ENCODE measurements around the gene NISCH.

The NISCH gene

GRCh38 chr3:52434491-52435115 is 20.8 kb upstream of the NISCH start:
- no peak overlapping the region for H3K27ac ChIP-seq (ENCODE audit: low read depth, low read length)
- no peaks in the 10 kb centered on the region for H3K4me1 ChIP-seq (ENCODE audit: control insufficient read depth in 1 of 2, insufficient read depth in 2 of 2, low read length in 2 of 2)
- H3K36me3 ChIP-seq (ENCODE audit: control insufficient read depth in 1 of 2, insufficient read depth in 2 of 2, low read length in 2 of 2) = no peaks in the 10 kb centered on the region
- H3K27me3 ChIP-seq (ENCODE audit: control insufficient read depth in 1 of 2, insufficient read depth in 2 of 2, low read length in 2 of 2) = no peaks in the 10 kb centered on the region
- no peak overlapping the region for H3K4me3 ChIP-seq (ENCODE audit: low read depth in 1 of 2, low read length in 2 of 2)
- H3K9ac ChIP-seq (ENCODE audit: low read depth in 1 of 2, low read length in 2 of 2) = no peak overlapping the region
- H3K9me3 ChIP-seq (ENCODE audit: control insufficient read depth in 1 of 2, low read length in 2 of 2) = no peaks in the 10 kb centered on the region

DNA sequence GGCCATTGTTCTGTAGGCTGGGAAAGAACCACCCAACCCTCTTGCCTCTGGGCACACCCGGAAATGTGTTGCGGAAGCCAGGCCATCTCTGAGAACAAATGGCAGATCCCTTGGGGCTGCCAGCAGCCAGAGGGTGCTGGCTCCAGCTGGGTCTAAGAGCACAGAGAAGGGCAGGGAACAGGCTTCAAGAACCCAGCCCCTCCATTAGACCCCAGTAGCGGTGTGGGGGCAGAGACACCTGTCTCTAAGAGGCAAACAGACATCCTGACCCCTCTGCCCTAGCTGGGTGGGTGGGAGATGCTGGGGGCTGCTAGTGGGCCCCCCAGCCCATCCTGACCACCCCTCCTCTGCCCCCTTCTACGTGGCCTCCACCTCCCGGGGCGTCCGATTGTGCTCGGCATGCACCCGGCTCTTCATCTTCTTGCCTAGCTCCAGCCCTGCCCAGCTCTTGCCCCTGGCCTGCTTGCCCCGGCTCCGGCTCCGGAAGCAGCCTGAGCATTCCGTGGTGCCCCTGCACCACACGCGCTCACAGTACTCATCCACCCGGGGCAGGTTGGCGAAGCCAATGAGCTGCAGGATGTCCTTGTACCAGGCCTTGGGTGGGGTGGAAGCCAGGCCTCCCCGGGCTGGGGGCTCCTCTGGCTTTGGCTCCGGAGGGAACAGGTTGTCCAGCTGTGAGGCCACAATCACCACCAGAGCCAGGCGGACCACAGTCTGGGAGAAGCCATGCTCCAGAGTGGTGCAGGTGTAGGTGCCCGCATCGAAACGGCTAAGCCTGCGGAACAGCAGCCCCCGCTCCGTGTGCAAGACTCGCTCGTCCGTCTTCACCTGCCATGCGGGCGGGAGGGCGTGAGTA is 19.9 kb upstream of the NISCH start:
- H3K9me3 ChIP-seq (ENCODE audit: control insufficient read depth in 1 of 2, low read length in 2 of 2) = no peaks in the 10 kb centered on the region
- H3K36me3 ChIP-seq (ENCODE audit: control insufficient read depth in 1 of 2, insufficient read depth in 2 of 2, low read length in 2 of 2) = no peaks in the 10 kb centered on the region
- no peak overlapping the region for H3K27ac ChIP-seq (ENCODE audit: low read depth, low read length)
- H3K4me3 ChIP-seq (ENCODE audit: low read depth in 1 of 2, low read length in 2 of 2) = no peak overlapping the region
- H3K9ac ChIP-seq (ENCODE audit: low read depth in 1 of 2, low read length in 2 of 2) = no peak overlapping the region
- H3K27me3 ChIP-seq (ENCODE audit: control insufficient read depth in 1 of 2, insufficient read depth in 2 of 2, low read length in 2 of 2) = no peaks in the 10 kb centered on the region
- H3K4me1 ChIP-seq (ENCODE audit: control insufficient read depth in 1 of 2, insufficient read depth in 2 of 2, low read length in 2 of 2) = no peaks in the 10 kb centered on the region

DNA sequence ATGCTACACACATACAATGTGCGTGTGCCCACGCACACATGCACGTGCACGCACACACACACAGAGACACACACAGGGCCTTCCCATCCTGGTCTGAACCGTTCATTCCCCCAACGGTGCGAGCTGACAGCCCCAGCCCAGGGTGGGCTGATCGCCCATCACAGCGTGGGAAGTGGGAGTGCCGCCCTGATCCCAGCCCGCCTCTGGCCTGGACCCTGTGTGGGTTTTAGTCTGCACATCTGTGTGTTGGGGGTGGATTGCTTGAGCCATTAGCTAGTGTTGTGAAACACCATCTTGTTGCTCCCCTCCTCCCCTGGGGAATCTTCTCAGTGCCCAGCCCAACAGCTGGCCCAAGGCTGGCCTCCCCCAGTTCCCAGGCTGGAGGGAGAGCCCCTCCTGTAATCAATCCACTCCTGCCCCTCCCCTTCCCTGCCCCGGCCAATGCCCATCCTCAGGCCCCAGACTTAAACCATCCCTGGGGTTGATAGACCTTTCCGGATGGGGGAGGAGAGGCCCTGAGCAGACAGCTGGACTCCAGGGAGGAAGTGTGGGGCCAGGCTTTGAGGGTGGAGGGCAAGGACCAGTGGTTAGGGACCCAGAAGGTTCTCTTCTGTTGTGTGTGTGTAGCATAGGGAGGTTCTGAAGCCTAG is 18.8 kb upstream of the NISCH start:
- no peaks in the 10 kb centered on the region for H3K36me3 ChIP-seq (ENCODE audit: control insufficient read depth in 1 of 2, insufficient read depth in 2 of 2, low read length in 2 of 2)
- H3K9me3 ChIP-seq (ENCODE audit: control insufficient read depth in 1 of 2, low read length in 2 of 2) = no peaks in the 10 kb centered on the region
- H3K4me3 ChIP-seq (ENCODE audit: low read depth in 1 of 2, low read length in 2 of 2) = no peak overlapping the region
- H3K9ac ChIP-seq (ENCODE audit: low read depth in 1 of 2, low read length in 2 of 2) = no peak overlapping the region
- no peaks in the 10 kb centered on the region for H3K27me3 ChIP-seq (ENCODE audit: control insufficient read depth in 1 of 2, insufficient read depth in 2 of 2, low read length in 2 of 2)
- no peaks in the 10 kb centered on the region for H3K4me1 ChIP-seq (ENCODE audit: control insufficient read depth in 1 of 2, insufficient read depth in 2 of 2, low read length in 2 of 2)
- H3K27ac ChIP-seq (ENCODE audit: low read depth, low read length) = no peak overlapping the region

DNA sequence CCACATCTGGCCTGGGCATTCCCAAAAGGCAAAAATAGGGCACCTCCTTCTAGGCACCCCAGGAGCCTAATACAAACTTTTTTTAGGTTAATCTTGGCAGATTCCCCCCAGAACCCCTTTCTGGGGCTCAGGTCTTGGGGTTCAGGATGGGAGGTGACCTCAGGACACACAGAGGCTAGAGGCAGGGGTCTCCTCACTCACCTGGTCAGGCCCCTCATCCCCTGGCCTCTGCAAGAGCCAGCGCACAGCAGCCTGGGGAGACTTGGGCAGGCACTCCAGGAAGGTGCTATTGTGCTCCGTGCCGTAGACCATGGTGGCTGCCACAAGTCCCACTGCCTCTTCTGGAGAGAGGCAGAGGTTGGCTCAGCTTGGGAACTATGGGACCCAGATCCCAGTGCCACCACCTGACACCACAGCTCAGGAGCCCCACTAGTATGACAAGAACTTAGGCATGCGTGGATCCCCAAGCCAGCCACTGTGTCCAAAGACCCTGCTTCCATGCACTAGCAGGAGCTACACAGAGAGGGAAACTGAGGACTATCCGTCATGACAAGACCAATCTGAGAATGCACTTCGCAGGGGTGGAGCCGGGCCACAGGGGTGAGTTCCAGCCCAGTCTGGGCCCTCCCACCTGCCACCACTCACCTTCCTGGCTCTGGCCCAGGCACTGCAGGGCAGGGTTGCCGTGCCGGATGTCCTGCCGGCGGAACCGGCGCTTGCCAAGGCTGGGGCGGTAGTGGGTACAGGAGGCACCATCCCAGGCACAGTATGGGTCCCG is 17.9 kb upstream of the NISCH start:
- Histone ChIP-seq H3K27me3 (ENCODE audit: control insufficient read depth in 1 of 2, insufficient read depth in 2 of 2, low read length in 2 of 2) (no peaks in the 10 kb centered on the region), H3K9ac (ENCODE audit: low read depth in 1 of 2, low read length in 2 of 2) (no peak overlapping the region), H3K27ac (ENCODE audit: low read depth, low read length) (no peak overlapping the region), H3K4me3 (ENCODE audit: low read depth in 1 of 2, low read length in 2 of 2) (no peak overlapping the region), H3K9me3 (ENCODE audit: control insufficient read depth in 1 of 2, low read length in 2 of 2) (no peaks in the 10 kb centered on the region), H3K36me3 (ENCODE audit: control insufficient read depth in 1 of 2, insufficient read depth in 2 of 2, low read length in 2 of 2) (no peaks in the 10 kb centered on the region), H3K4me1 (ENCODE audit: control insufficient read depth in 1 of 2, insufficient read depth in 2 of 2, low read length in 2 of 2) (no peaks in the 10 kb centered on the region)

DNA sequence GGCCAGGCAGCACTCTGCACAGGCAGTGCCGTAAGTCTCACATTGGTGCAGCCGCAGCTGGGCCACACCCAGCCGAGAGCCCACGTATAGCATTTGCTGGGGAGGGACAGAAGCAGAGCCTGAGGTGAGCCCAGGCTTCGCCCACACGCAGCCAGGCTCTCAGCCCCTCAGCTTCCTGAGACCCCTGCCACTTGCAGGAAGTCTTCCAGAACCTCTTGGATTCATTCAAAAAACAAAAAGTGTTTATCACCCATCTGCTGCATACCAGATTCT is 17.4 kb upstream of the NISCH start:
- Histone ChIP-seq H3K4me3 (ENCODE audit: low read depth in 1 of 2, low read length in 2 of 2) (no peak overlapping the region), H3K9ac (ENCODE audit: low read depth in 1 of 2, low read length in 2 of 2) (no peak overlapping the region), H3K27ac (ENCODE audit: low read depth, low read length) (no peak overlapping the region), H3K4me1 (ENCODE audit: control insufficient read depth in 1 of 2, insufficient read depth in 2 of 2, low read length in 2 of 2) (no peaks in the 10 kb centered on the region), H3K27me3 (ENCODE audit: control insufficient read depth in 1 of 2, insufficient read depth in 2 of 2, low read length in 2 of 2) (no peaks in the 10 kb centered on the region), H3K9me3 (ENCODE audit: control insufficient read depth in 1 of 2, low read length in 2 of 2) (no peaks in the 10 kb centered on the region), H3K36me3 (ENCODE audit: control insufficient read depth in 1 of 2, insufficient read depth in 2 of 2, low read length in 2 of 2) (no peaks in the 10 kb centered on the region)

DNA sequence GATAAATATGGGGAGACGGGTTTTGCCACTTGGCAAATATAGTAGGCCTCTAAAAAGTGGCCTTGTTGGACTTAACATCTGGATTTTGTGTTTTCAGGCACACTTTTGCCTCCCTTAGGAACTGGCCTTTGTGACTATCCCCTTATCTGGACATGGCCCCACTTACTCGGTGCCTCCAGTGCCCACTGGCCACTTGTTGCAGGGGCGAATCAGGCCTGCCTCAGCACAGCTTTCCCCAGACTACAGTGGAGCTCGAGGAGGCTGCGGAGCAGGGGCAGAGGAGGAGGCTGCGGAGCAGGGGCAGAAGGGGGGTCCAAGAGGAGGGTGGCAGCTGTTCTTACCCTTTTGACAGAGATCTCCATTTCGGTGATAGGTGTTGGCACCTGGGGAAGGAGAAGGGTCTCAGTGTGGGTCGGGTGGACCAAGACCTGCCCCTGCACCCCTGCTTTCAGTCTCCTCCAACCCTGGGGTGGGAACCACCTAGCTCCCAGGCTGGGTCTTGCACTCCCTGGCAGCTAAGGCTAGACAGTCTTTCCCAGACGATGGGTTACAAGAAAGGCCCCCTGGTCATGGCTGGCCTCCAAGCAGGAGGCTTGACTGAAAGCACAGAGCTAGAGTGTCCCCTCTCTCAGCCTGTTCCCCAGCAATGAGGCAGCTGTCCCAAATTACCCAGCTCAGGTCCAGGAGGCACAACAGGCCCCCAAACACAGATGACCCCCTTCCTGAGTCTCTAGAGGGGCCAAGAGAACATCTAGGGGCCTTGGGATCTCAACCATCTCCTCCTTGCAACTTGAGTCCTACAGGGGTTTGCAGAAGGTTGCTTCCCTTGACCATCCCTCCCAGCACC is 16.6 kb upstream of the NISCH start:
- Histone ChIP-seq H3K9me3 (ENCODE audit: control insufficient read depth in 1 of 2, low read length in 2 of 2) (no peaks in the 10 kb centered on the region), H3K27me3 (ENCODE audit: control insufficient read depth in 1 of 2, insufficient read depth in 2 of 2, low read length in 2 of 2) (no peaks in the 10 kb centered on the region), H3K4me3 (ENCODE audit: low read depth in 1 of 2, low read length in 2 of 2) (no peak overlapping the region), H3K9ac (ENCODE audit: low read depth in 1 of 2, low read length in 2 of 2) (no peak overlapping the region), H3K4me1 (ENCODE audit: control insufficient read depth in 1 of 2, insufficient read depth in 2 of 2, low read length in 2 of 2) (no peaks in the 10 kb centered on the region), H3K27ac (ENCODE audit: low read depth, low read length) (no peak overlapping the region), H3K36me3 (ENCODE audit: control insufficient read depth in 1 of 2, insufficient read depth in 2 of 2, low read length in 2 of 2) (no peaks in the 10 kb centered on the region)

DNA sequence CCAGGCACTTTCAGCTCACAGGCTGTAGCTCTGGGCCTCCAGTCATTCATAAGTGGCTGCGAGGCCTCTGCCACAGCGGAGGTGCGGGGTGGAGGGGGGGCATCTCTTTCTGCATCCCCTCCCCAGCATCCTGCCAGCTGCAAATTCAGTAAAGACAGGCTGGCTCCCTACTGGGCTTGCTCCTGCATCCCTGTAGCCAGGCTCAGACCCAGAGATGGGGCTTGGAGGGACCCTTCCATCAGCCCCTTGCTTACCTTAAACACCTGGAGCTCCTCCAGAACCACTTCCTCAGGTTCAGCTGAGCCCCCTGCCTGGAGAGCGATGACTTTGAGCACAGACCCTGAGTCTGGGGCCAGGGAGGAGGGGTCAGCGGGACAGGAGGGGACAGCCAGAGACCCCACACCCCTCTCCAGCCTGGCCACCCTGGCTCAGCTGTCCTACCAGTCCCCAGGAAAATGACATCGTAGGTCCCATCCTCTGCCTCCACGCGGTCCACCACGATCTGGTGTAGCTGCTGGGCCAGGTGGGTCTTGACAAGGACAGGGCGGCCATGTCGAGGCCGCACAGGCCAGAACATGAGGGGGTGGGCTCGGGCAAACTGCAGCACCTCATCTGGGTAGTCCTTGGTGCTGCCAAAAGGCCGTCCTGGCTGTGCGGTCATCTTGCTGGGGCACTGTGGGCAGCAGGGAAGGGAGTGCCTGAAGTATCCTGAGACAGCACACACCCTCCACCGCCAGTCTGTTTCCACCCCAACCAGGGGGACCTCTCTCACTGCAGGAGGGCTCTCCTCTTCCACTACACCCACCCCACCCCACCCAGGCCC is 15.8 kb upstream of the NISCH start:
- Histone ChIP-seq H3K36me3 (ENCODE audit: control insufficient read depth in 1 of 2, insufficient read depth in 2 of 2, low read length in 2 of 2) (no peaks in the 10 kb centered on the region), H3K27ac (ENCODE audit: low read depth, low read length) (no peak overlapping the region), H3K9me3 (ENCODE audit: control insufficient read depth in 1 of 2, low read length in 2 of 2) (no peaks in the 10 kb centered on the region), H3K9ac (ENCODE audit: low read depth in 1 of 2, low read length in 2 of 2) (no peak overlapping the region), H3K4me3 (ENCODE audit: low read depth in 1 of 2, low read length in 2 of 2) (no peak overlapping the region), H3K27me3 (ENCODE audit: control insufficient read depth in 1 of 2, insufficient read depth in 2 of 2, low read length in 2 of 2) (no peaks in the 10 kb centered on the region), H3K4me1 (ENCODE audit: control insufficient read depth in 1 of 2, insufficient read depth in 2 of 2, low read length in 2 of 2) (no peaks in the 10 kb centered on the region)

DNA sequence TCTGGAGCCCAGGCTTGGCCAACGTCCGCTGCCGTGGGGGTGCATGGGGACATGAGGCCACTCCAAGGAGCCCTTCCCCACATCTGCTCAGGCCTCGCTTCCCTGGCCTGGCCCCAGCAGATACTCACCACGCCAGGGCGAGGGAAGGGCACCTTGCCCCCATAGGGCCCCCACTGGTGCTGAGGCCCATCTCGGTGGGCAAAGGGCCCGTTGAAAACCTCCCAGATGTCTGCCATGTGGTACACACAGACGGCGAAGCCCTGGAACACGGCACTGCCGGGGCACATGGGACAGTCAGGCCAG is 15.2 kb upstream of the NISCH start:
- no peak overlapping the region for H3K4me3 ChIP-seq (ENCODE audit: low read depth in 1 of 2, low read length in 2 of 2)
- H3K9me3 ChIP-seq (ENCODE audit: control insufficient read depth in 1 of 2, low read length in 2 of 2) = no peaks in the 10 kb centered on the region
- H3K4me1 ChIP-seq (ENCODE audit: control insufficient read depth in 1 of 2, insufficient read depth in 2 of 2, low read length in 2 of 2) = peaks cover 0 to 3% of the 10 kb centered on the region in 2 donors
- no peak overlapping the region for H3K27ac ChIP-seq (ENCODE audit: low read depth, low read length)
- no peaks in the 10 kb centered on the region for H3K36me3 ChIP-seq (ENCODE audit: control insufficient read depth in 1 of 2, insufficient read depth in 2 of 2, low read length in 2 of 2)
- H3K27me3 ChIP-seq (ENCODE audit: control insufficient read depth in 1 of 2, insufficient read depth in 2 of 2, low read length in 2 of 2) = no peaks in the 10 kb centered on the region
- no peak overlapping the region for H3K9ac ChIP-seq (ENCODE audit: low read depth in 1 of 2, low read length in 2 of 2)

DNA sequence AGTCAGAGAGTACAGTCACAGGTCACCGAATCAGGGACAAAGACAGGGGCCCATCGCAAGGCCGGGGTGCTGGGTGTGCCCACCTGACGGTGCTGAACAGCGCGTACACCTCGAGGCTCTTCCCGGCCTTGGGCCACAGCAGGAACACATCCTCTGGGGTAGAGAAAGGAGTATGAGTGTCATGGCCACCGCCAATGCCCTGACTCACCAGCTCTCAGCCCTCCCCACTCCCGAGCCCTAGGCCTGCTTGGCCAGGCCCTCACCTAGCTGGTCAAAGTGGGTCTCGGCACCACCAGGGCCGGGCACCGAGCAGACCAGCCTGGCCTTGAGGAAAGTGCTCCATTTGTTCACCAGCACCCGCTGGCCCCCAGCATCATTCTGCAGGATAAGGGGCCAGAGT is 14.7 kb upstream of the NISCH start:
- Histone ChIP-seq H3K27ac (ENCODE audit: low read depth, low read length) (no peak overlapping the region), H3K4me1 (ENCODE audit: control insufficient read depth in 1 of 2, insufficient read depth in 2 of 2, low read length in 2 of 2) (peaks cover 0 to 5% of the 10 kb centered on the region in 2 donors), H3K9me3 (ENCODE audit: control insufficient read depth in 1 of 2, low read length in 2 of 2) (no peaks in the 10 kb centered on the region), H3K4me3 (ENCODE audit: low read depth in 1 of 2, low read length in 2 of 2) (no peak overlapping the region), H3K27me3 (ENCODE audit: control insufficient read depth in 1 of 2, insufficient read depth in 2 of 2, low read length in 2 of 2) (no peaks in the 10 kb centered on the region), H3K36me3 (ENCODE audit: control insufficient read depth in 1 of 2, insufficient read depth in 2 of 2, low read length in 2 of 2) (no peaks in the 10 kb centered on the region), H3K9ac (ENCODE audit: low read depth in 1 of 2, low read length in 2 of 2) (no peak overlapping the region)
